ENCODE results near the gene HAPLN3.

GRCh38 chr15:88841236-88841635 is 54.1 kb downstream of the HAPLN3 start:
- TF ChIP-seq EZH2 (optimal IDR thresholded peaks at IDR 0.05; ENCODE audit: low read depth, low read length) (no peak), CTCF (IDR thresholded peaks at IDR 0.05; ENCODE audit: low read length) (no peak), EZH2phosphoT487 (IDR thresholded peaks at IDR 0.05; ENCODE audit: low read length) (no peak)

Measured in MM.1S (cell line).